Stomach smooth muscle (tissue), 2 donors: ENCODE measurements around the gene GREB1.

Experiments used
- H3K27ac ChIP-seq: one replicate; pipeline ENCODE4 v1.7.0; 2013; ENCODE audit warnings: mild to moderate bottlenecking, low read length, inconsistent platforms
- H3K27me3 ChIP-seq, 2 donors: one replicate each; pipeline ENCODE4 v1.7.0; 2013; ENCODE audit warnings: low read length in 2 of 2; ENCODE audit not compliant: insufficient read depth in 2 of 2, control insufficient read depth in 1 of 2
- H3K36me3 ChIP-seq, 2 donors: one replicate each; pipeline ENCODE4 v1.7.0; 2013; ENCODE audit warnings: low read length in 2 of 2; ENCODE audit not compliant: control insufficient read depth in 2 of 2, insufficient read depth in 2 of 2
- H3K4me1 ChIP-seq: one replicate; pipeline ENCODE4 v1.7.0; 2013; ENCODE audit warnings: low read length; ENCODE audit not compliant: control insufficient read depth, insufficient read depth
- H3K4me3 ChIP-seq, 2 donors: one replicate each; pipeline ENCODE4 v1.7.0; 2013; ENCODE audit warnings: low read length in 2 of 2
- H3K9ac ChIP-seq, 2 donors: one replicate each; pipeline ENCODE4 v1.7.0; 2013; ENCODE audit warnings: low read length in 2 of 2, mild to moderate bottlenecking in 1 of 2
- H3K9me3 ChIP-seq, 2 donors: one replicate each; pipeline ENCODE4 v1.7.0; 2013; ENCODE audit warnings: low read length in 2 of 2; ENCODE audit not compliant: control insufficient read depth in 2 of 2
- donor health status: healthy.
- donor health status: Pancreatic carcinoma.

The GREB1 gene

DNA sequence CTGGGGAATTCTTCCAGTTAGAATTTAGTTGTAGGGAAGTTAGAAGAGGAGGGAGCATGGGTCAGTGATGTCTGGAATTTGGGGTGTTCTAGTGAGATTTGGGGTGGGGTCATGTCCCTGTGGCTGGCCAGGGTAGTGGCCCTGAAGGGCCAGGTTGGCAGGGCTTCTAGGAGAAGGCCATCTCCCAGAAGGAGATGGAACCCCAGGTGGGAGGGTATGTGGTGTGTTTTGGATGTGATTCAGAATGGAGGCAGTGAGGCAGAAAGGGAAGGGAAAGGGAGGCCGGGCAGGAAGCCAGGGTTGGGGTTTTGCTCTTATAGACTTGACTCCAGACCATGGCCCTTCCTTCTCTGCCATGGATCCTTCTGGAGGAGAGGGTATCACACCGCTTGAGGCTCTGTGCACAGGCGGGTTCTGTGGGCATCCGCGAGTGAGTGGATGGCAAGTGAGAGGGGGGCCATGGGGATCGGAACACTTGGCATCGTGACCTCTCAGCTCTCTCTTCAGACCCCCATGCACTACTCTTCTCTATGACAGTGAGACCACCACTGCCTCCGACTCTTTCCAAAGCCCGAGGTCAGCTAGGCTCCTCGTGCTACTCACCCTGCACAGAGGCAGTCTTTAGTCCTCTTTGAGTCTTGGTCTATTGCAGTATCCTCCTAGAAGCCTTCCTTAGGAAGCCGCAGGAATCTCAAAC, 7.3 kb downstream of the GREB1 start:
- Histone ChIP-seq H3K4me3 (no peak overlapping the region), H3K9me3 (no peaks in the 10 kb centered on the region), H3K4me1 (peaks cover 13% of the 10 kb centered on the region), H3K27me3 (peaks cover 0 to 2% of the 10 kb centered on the region in 2 donors), H3K27ac (no peak overlapping the region), H3K36me3 (no peaks in the 10 kb centered on the region), H3K9ac (no peak overlapping the region)

DNA sequence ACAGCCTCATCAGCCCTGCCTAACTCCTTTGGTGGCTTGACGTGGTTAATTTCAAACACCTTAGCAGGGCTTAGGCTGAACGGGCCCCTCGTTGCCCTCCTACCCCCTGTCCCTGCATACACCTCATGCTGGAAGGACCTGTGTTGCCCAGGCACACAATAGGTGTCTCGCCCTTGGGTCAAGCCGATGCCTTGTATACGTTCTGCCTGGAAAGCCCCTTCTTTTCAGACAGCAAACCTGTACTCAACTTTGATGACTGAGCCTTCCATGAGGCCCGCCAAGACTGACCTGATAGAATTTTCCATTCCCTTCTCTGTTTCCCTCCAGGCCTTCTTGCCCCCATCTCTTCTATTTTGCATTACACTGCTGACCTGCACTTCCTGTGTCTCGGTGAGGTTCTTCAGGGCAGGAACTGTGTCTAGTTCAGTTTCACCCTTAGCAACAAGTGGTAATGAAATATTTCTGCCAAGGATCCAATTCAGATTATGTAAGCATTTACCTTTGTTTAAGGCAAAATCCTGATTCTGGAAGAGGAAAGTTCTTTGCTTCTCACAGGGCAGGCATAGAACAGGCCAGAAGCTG, 7.9 kb downstream of the GREB1 start:
- peaks cover 13% of the 10 kb centered on the region for H3K4me1 ChIP-seq
- no peak overlapping the region for H3K27ac ChIP-seq
- H3K27me3 ChIP-seq = peaks cover 0 to 2% of the 10 kb centered on the region in 2 donors
- H3K36me3 ChIP-seq = no peaks in the 10 kb centered on the region
- H3K9me3 ChIP-seq = no peaks in the 10 kb centered on the region
- H3K9ac ChIP-seq = no peak overlapping the region
- H3K4me3 ChIP-seq = no peak overlapping the region

DNA sequence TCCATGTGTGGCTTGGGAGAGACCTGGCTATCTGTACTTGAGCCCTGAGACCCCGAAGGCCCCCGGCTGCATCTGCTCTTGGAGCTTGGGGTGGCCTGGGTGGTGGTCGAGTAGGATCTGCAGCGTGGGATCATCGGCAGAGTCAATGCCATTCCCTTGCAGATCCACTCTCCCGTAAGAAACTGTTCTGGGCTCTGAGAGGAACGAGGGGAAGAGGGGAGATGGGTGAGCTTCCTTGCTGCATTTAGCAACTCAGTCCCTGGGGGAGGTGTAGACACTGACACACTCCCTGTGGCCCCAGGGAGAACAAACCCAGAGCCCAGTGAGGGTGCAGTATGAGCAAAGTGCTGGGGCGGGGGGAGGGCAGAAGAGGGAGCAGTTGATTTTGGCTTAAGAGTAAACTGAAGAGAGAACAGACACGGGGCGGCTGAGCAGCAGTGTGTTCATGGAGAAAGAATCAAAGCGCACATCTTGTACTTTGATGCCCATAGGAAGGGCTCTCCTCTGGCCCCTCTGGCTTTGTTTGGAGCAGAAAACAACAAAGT, 8.5 kb downstream of the GREB1 start:
- Histone ChIP-seq H3K4me3 (no peak overlapping the region), H3K27ac (no peak overlapping the region)

DNA sequence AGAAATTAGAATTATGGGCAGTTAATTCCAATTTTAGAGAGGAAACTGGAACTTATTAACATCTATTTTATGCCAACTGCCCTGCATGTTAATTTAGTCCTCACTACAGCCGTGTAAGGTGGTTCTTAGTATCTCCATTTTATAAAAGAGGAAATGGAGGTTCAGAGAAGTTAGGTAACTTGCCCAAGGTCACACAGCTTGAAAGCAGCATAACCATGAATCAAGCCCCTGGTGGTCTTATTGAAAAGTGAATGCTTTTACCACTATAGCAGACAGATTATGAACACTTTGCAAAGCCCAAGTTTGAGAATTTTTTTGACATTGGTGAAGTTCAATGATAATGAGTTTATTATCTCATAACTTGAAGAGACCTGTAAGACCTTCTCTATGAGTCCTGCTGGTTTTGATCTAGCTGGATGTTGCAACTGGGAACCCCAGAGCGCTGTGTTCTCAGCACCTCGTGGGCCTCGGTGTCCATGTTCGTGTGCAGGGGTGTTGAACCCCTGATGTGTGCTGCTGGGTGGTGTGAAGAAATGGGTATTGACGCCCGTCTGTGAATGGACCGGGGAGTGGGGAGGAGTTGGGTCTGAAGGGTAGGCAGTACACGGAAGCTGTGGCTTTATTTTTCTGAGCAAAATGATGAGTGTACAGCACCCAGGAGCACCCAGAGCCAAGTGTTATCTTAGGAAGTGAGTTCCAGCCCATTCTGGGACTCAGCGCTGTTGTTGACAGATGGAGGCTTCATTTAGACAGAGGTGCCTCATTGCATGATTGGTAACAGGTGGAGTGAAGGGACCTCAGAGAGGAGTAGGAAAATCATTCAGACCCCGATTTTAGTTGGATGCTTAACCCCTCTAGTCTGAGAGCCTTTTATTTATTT, 9.7 kb downstream of the GREB1 start:
- Histone ChIP-seq H3K9ac (no peak overlapping the region), H3K27ac (no peak overlapping the region), H3K9me3 (no peaks in the 10 kb centered on the region), H3K4me1 (peaks cover 13% of the 10 kb centered on the region), H3K4me3 (no peak overlapping the region), H3K27me3 (peaks cover 0 to 2% of the 10 kb centered on the region in 2 donors), H3K36me3 (no peaks in the 10 kb centered on the region)

More for the DNA sequence above, 8.5 kb downstream of the GREB1 start:
- no peaks in the 10 kb centered on the region for H3K9me3 ChIP-seq
- no peaks in the 10 kb centered on the region for H3K36me3 ChIP-seq
- peaks cover 13% of the 10 kb centered on the region for H3K4me1 ChIP-seq
- H3K27me3 ChIP-seq = peaks cover 0 to 2% of the 10 kb centered on the region in 2 donors
- no peak overlapping the region for H3K9ac ChIP-seq

DNA sequence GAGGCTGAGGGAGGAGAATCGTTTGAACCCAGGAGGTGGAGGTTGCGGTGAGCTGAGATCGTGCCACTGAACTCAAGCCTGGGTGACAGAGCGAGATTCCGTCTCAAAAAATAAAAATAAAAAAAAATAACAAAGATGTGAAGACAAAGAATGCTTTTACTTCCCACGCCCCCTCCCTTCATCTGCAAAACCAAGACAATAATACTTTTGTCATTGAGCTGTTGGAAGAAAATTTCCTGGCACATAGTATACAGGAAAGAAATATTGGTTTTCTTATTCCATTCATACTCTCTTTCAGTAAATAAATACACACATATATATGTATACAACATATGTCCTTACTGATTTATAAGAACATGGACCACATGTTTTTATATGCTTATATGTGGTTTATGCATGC, 12.2 kb downstream of the GREB1 start:
- H3K27ac ChIP-seq = no peak overlapping the region
- no peak overlapping the region for H3K4me3 ChIP-seq
- no peaks in the 10 kb centered on the region for H3K36me3 ChIP-seq
- H3K9me3 ChIP-seq = no peaks in the 10 kb centered on the region
- no peaks in the 10 kb centered on the region for H3K4me1 ChIP-seq
- H3K27me3 ChIP-seq = peaks cover 0 to 2% of the 10 kb centered on the region in 2 donors
- no peak overlapping the region for H3K9ac ChIP-seq

DNA sequence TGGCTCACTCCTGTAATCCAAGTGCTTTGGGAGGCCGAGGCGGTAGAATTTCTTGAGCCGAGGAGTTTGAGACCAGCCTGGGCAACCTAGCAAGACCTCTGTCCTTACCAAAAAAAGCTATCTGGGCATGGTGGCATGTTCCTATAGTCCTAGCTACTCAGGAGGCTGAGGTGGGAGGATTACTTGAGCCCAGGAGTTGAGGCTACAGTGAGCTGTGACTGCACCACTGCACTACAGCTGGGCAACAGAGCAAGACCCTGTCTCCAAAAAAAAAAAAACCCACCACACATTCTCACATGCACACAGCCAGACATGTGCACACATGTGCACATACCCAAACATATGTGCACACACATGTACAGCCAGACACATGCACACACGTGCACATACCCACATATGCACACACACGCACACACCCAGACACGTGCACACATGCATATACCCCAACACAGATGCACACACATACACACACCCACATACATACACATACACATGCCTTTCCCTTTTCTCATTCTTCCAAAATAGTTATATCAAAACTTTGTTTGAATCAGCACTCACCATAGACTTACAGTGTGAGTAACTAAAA, 14.2 kb downstream of the GREB1 start:
- H3K27me3 ChIP-seq = no peaks in the 10 kb centered on the region
- no peak overlapping the region for H3K27ac ChIP-seq
- no peaks in the 10 kb centered on the region for H3K36me3 ChIP-seq
- no peak overlapping the region for H3K9ac ChIP-seq
- no peaks in the 10 kb centered on the region for H3K4me1 ChIP-seq
- no peak overlapping the region for H3K4me3 ChIP-seq
- no peaks in the 10 kb centered on the region for H3K9me3 ChIP-seq

DNA sequence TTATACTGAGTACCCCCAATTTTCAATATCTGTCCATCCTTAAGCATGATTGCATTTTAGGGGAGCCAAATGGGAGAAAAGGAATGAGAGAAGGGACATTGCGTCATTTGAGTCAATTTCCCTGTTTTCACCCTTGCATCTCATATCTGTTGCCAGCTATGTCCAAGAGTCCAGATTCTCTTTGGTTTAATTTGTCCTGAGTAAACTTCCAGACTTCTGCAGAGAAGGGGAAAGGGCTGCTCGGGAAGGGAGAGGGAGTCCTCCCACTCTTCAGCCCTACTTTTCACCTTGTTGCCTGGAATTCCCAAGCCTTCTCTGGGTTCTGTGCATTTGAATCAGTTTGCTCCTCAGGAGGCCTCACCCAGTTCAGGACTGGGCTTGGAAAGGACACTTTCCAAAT, 16.5 kb downstream of the GREB1 start:
- no peak overlapping the region for H3K27ac ChIP-seq
- H3K9me3 ChIP-seq = no peaks in the 10 kb centered on the region
- H3K9ac ChIP-seq = no peak overlapping the region
- no peaks in the 10 kb centered on the region for H3K27me3 ChIP-seq
- H3K36me3 ChIP-seq = no peaks in the 10 kb centered on the region
- no peak overlapping the region for H3K4me3 ChIP-seq
- no peaks in the 10 kb centered on the region for H3K4me1 ChIP-seq

DNA sequence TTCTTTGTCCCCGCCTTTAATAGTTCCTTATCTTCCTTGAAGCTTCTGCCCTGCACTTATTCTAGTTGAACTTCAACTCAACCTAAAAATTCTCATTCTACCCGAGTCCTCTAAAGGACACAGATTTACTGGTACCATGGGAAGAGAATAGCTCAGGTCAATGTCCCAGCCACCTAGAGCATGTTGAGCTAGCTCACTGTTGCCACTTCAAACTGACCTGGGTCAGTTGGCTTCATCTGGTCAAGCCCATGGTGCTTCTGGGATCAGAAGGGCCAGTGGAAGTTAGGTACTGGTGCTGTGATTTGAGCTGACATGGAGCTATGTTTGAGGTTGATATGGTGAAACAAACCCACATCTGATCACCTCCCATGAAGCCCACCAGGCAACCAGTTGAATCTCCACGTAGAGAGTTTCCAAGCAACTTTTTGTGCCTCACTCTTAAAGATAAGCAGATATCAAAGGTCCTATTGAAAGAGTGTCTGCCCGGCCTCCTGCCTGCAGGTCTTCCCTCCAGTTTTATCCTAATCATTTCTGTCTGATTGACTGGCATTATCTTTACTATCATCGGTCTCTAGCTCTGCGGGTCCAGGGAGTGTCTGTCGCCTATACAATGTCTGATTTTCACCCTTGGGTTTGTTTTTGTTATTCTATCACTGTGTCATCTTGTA, 17.2 kb downstream of the GREB1 start:
- Histone ChIP-seq H3K27ac (no peak overlapping the region), H3K4me1 (no peaks in the 10 kb centered on the region), H3K27me3 (no peaks in the 10 kb centered on the region), H3K9ac (no peak overlapping the region), H3K36me3 (no peaks in the 10 kb centered on the region), H3K9me3 (no peaks in the 10 kb centered on the region), H3K4me3 (no peak overlapping the region)

DNA sequence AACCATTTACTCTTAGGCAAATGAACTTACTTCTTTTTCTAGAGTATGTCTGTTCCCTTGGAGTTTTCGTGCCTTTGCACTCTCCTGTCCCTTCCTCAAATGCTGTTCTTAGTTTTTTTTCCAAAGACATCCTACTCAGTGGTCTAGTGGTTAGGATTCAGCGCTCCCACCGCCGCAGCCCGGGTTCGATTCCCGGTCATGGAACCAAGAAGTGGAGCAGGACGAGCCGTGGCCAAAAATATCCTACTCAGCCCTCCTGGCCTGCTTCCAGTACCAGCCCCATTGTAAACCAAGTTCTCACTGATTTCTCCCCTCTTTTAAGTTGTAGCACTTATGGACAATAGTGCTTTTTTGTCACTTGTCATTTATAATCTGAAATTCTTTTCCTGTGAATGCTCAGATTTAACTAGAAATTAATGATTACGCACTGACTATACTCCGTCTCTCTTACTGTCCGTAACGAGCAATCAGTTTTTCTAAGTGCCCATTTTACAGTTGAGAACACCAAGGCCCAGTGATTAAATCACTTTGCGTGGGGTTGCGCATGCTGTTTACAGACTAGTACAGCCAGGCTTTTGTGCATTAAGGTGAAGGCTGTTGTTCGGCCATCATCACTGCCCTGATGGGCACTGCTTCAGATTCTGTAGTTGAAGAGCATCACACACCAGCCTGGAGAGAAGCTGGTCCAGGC, 17.9 kb downstream of the GREB1 start:
- Histone ChIP-seq H3K4me1 (no peaks in the 10 kb centered on the region), H3K27me3 (no peaks in the 10 kb centered on the region), H3K4me3 (no peak overlapping the region), H3K36me3 (no peaks in the 10 kb centered on the region), H3K9ac (no peak overlapping the region), H3K27ac (no peak overlapping the region), H3K9me3 (no peaks in the 10 kb centered on the region)

DNA sequence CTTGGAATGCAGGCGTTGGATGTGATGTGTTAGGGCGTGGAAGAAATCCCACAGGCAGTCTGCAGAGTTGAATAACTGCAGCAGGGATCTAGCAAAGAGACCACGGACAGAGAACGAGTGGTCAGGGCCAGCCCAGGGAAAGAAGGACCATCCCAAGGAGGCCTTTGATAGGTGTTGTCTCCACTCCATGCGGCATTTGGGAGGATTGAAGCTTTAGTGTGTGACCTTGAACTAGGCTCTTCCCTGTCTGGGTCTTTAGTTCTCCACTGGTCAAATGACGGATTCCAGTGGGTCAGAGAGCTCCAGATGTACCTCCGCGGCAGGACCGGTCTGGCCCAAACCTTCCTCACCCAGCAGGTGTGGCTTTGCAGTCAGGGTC, 18.4 kb downstream of the GREB1 start:
- H3K4me3 ChIP-seq = no peak overlapping the region
- no peak overlapping the region for H3K27ac ChIP-seq
- H3K9ac ChIP-seq = no peak overlapping the region
- H3K4me1 ChIP-seq = no peaks in the 10 kb centered on the region
- H3K36me3 ChIP-seq = no peaks in the 10 kb centered on the region
- H3K27me3 ChIP-seq = no peaks in the 10 kb centered on the region
- no peaks in the 10 kb centered on the region for H3K9me3 ChIP-seq
